Measurements from ENCODE around the gene MSI2.
A peak's percentile ranks its signal among the peaks of the same experiment; 100 is the strongest.

MSI2 gene

GRCh38 chr17:57396511-57396921 is 140.2 kb downstream of the MSI2 start:
- DNase-seq (ENCODE audit: low spot score): no peak

GRCh38 chr17:57397402-57397801 is 141.1 kb downstream of the MSI2 start:
- no peak for DNase-seq (ENCODE audit: low spot score)

GRCh38 chr17:57399690-57400089 is 143.4 kb downstream of the MSI2 start:
- DNase-seq (ENCODE audit: low spot score): no peak

- no peak for DNase-seq (ENCODE audit: low spot score)
These were observed 144.3 kb downstream of the MSI2 start for GRCh38 chr17:57400648-57401047.

- no peak for DNase-seq (ENCODE audit: low spot score)
These were observed 145.5 kb downstream of the MSI2 start for GRCh38 chr17:57401556-57402488.

GRCh38 chr17:57402681-57403180 is 146.4 kb downstream of the MSI2 start:
- no peak for DNase-seq (ENCODE audit: low spot score)

GRCh38 chr17:57403236-57403635 is 146.9 kb downstream of the MSI2 start:
- DNase-seq (ENCODE audit: low spot score): no peak

- no peak for DNase-seq (ENCODE audit: low spot score)
These were observed 147.8 kb downstream of the MSI2 start for GRCh38 chr17:57404073-57404472.

- DNase-seq (ENCODE audit: low spot score): no peak
These were observed 148.6 kb downstream of the MSI2 start for GRCh38 chr17:57404795-57405490.

GRCh38 chr17:57405491-57406072 is 149.3 kb downstream of the MSI2 start:
- no peak for DNase-seq (ENCODE audit: low spot score)

GRCh38 chr17:57406131-57406980 is 150.0 kb downstream of the MSI2 start:
- DNase-seq (ENCODE audit: low spot score): peak; percentile 17

GRCh38 chr17:57406981-57407286 is 150.6 kb downstream of the MSI2 start:
- DNase-seq (ENCODE audit: low spot score): no peak

GRCh38 chr17:57407287-57408070 is 151.2 kb downstream of the MSI2 start:
- no peak for DNase-seq (ENCODE audit: low spot score)

- DNase-seq (ENCODE audit: low spot score): no peak
These were observed 151.9 kb downstream of the MSI2 start for GRCh38 chr17:57408071-57408811.

- no peak for DNase-seq (ENCODE audit: low spot score)
These were observed 153.8 kb downstream of the MSI2 start for GRCh38 chr17:57410169-57410568.

- DNase-seq (ENCODE audit: low spot score): no peak
These were observed 156.3 kb downstream of the MSI2 start for GRCh38 chr17:57412520-57413096.

GRCh38 chr17:57413848-57414651 is 157.7 kb downstream of the MSI2 start:
- DNase-seq (ENCODE audit: low spot score): no peak

GRCh38 chr17:57415751-57416207 is 159.5 kb downstream of the MSI2 start:
- DNase-seq (ENCODE audit: low spot score): no peak

GRCh38 chr17:57416369-57416768 is 160.0 kb downstream of the MSI2 start:
- DNase-seq (ENCODE audit: low spot score): no peak
